BLaER1 (cell line): ENCODE measurements around the gene B4GALT3.

ENCODE experiments used
- H3K27ac ChIP-seq: shearing (Covaris generic); formaldehyde crosslinking; 2 replicates; pipeline ENCODE4 v1.8.1; 2022
- H3K27me3 ChIP-seq: shearing (Covaris generic); formaldehyde crosslinking; 2 replicates; pipeline ENCODE4 v1.8.1; 2022
- H3K36me3 ChIP-seq: shearing (Covaris generic); formaldehyde crosslinking; 2 replicates; pipeline ENCODE4 v1.8.1; 2022
- H3K4me1 ChIP-seq: shearing (Covaris generic); formaldehyde crosslinking; 2 replicates; pipeline ENCODE4 v1.8.1; 2022
- H3K4me2 ChIP-seq: shearing (Covaris generic); formaldehyde crosslinking; 2 replicates; pipeline ENCODE4 v1.8.1; 2022
- H3K4me3 ChIP-seq: shearing (Covaris generic); formaldehyde crosslinking; 2 replicates; pipeline ENCODE4 v1.8.1; 2022
- H3K9ac ChIP-seq: shearing (Covaris generic); formaldehyde crosslinking; 2 replicates; pipeline ENCODE4 v1.8.1; 2022
- H3K9me3 ChIP-seq: shearing (Covaris generic); formaldehyde crosslinking; 2 replicates; pipeline ENCODE4 v1.8.1; 2022
- H4K20me1 ChIP-seq: shearing (Covaris generic); formaldehyde crosslinking; 2 replicates; pipeline ENCODE4 v1.8.1; 2022
- Cebpa-rat ChIP-seq: shearing (Covaris generic); IDR thresholded peaks from 2 replicates; pipeline ENCODE4 v1.8.1; 2022

Gene B4GALT3

GRCh38 chr1:161133220-161133740, 44.0 kb downstream of the B4GALT3 start:
- no peaks in the 10 kb centered on the region for H3K9me3 ChIP-seq
- H4K20me1 ChIP-seq = peaks cover 11% of the 10 kb centered on the region; the same call in 1 of the 2 replicates
- H3K4me1 ChIP-seq = peaks cover 46% of the 10 kb centered on the region
- peak overlapping the region; percentile 71 for H3K4me3 ChIP-seq
- H3K9ac ChIP-seq = peak overlapping the region; percentile 93
- peaks cover 31% of the 10 kb centered on the region for H3K36me3 ChIP-seq
- TF ChIP-seq Cebpa-rat = no peak
- H3K27me3 ChIP-seq = no peaks in the 10 kb centered on the region
- peak overlapping the region; percentile 93 for H3K27ac ChIP-seq
- peak overlapping the region; percentile 90 for H3K4me2 ChIP-seq

GRCh38 chr1:161132410-161133219, 44.7 kb downstream of the B4GALT3 start, which contains the start of gene DEDD:
Gene DEDD, minus strand, starts transcription at chr1:161132667. Its CDS starts 8,205 bp downstream, at chr1:161124462.
- Histone ChIP-seq H3K9me3 (no peaks in the 10 kb centered on the region), H3K4me1 (peaks cover 52% of the 10 kb centered on the region), H3K27ac (peak within 1 kb of the TSS; percentile 93), H4K20me1 (peaks cover 13% of the 10 kb centered on the region; the same call in 1 of the 2 replicates), H3K9ac (peak within 1 kb of the TSS; percentile 93), H3K27me3 (no peaks in the 10 kb centered on the region), H3K36me3 (peaks cover 38% of the 10 kb centered on the region), H3K4me2 (peak within 1 kb of the TSS; percentile 90), H3K4me3 (peak within 1 kb of the TSS; percentile 71)
- no peak for TF ChIP-seq Cebpa-rat

GRCh38 chr1:161131523-161132409, 45.5 kb downstream of the B4GALT3 start:
- no peak for TF ChIP-seq Cebpa-rat
- peaks cover 56% of the 10 kb centered on the region for H3K4me1 ChIP-seq

GRCh38 chr1:161130266-161130665, 47.0 kb downstream of the B4GALT3 start:
- Histone ChIP-seq H3K4me3 (no peak overlapping the region), H3K4me1 (peaks cover 56% of the 10 kb centered on the region), H4K20me1 (peaks cover 31% of the 10 kb centered on the region; the same call in 1 of the 2 replicates), H3K9me3 (no peaks in the 10 kb centered on the region), H3K36me3 (peaks cover 53% of the 10 kb centered on the region), H3K4me2 (peak overlapping the region; percentile 86), H3K9ac (no peak overlapping the region), H3K27me3 (no peaks in the 10 kb centered on the region), H3K27ac (no peak overlapping the region)
- no peak for TF ChIP-seq Cebpa-rat

More at GRCh38 chr1:161131523-161132409, 45.5 kb downstream of the B4GALT3 start:
- Histone ChIP-seq H3K36me3 (peaks cover 40% of the 10 kb centered on the region), H4K20me1 (peaks cover 21% of the 10 kb centered on the region; the same call in 1 of the 2 replicates), H3K4me3 (peak overlapping the region; percentile 71), H3K27ac (peak overlapping the region; percentile 93), H3K27me3 (no peaks in the 10 kb centered on the region), H3K9ac (peak overlapping the region; percentile 93), H3K9me3 (no peaks in the 10 kb centered on the region), H3K4me2 (peak overlapping the region; percentile 86)

GRCh38 chr1:161128591-161129420, 48.5 kb downstream of the B4GALT3 start:
- no peak overlapping the region for H3K4me2 ChIP-seq
- peaks cover 45% of the 10 kb centered on the region for H4K20me1 ChIP-seq
- H3K4me1 ChIP-seq = peaks cover 50% of the 10 kb centered on the region
- H3K27me3 ChIP-seq = no peaks in the 10 kb centered on the region
- no peak overlapping the region for H3K4me3 ChIP-seq
- TF ChIP-seq Cebpa-rat = no peak
- no peak overlapping the region for H3K9ac ChIP-seq
- H3K27ac ChIP-seq = no peak overlapping the region
- H3K36me3 ChIP-seq = peaks cover 68% of the 10 kb centered on the region
- no peaks in the 10 kb centered on the region for H3K9me3 ChIP-seq

GRCh38 chr1:161127649-161128048, 49.7 kb downstream of the B4GALT3 start:
- H3K27me3 ChIP-seq = no peaks in the 10 kb centered on the region
- no peak overlapping the region for H3K9ac ChIP-seq
- peaks cover 48% of the 10 kb centered on the region for H4K20me1 ChIP-seq
- peaks cover 45% of the 10 kb centered on the region for H3K4me1 ChIP-seq
- H3K4me3 ChIP-seq = no peak overlapping the region
- peaks cover 79% of the 10 kb centered on the region for H3K36me3 ChIP-seq
- H3K9me3 ChIP-seq = no peaks in the 10 kb centered on the region
- H3K27ac ChIP-seq = no peak overlapping the region
- no peak overlapping the region for H3K4me2 ChIP-seq
- TF ChIP-seq Cebpa-rat = no peak

- no peak overlapping the region for H3K27ac ChIP-seq
- no peaks in the 10 kb centered on the region for H3K9me3 ChIP-seq
- H3K4me1 ChIP-seq = peaks cover 29% of the 10 kb centered on the region
- no peaks in the 10 kb centered on the region for H3K27me3 ChIP-seq
- H3K36me3 ChIP-seq = peaks cover 83% of the 10 kb centered on the region
- no peak overlapping the region for H3K4me3 ChIP-seq
- H3K9ac ChIP-seq = no peak overlapping the region
- no peak for TF ChIP-seq Cebpa-rat
- H4K20me1 ChIP-seq = peaks cover 36% of the 10 kb centered on the region
- no peak overlapping the region for H3K4me2 ChIP-seq
Measured at GRCh38 chr1:161122967-161123366, 54.3 kb downstream of the B4GALT3 start.

GRCh38 chr1:161121834-161122233, 55.5 kb downstream of the B4GALT3 start:
- Histone ChIP-seq H3K4me1 (peaks cover 25% of the 10 kb centered on the region), H3K4me3 (no peak overlapping the region), H4K20me1 (peaks cover 30% of the 10 kb centered on the region), H3K36me3 (peaks cover 71% of the 10 kb centered on the region), H3K27ac (no peak overlapping the region), H3K9ac (0 out of 2 replicates have a peak overlapping the region, but pooled peaks have one; percentile 21), H3K4me2 (no peak overlapping the region), H3K27me3 (no peaks in the 10 kb centered on the region), H3K9me3 (no peaks in the 10 kb centered on the region)
- no peak for TF ChIP-seq Cebpa-rat
